Gastroesophageal sphincter (tissue), 4 donors: ENCODE results near the gene CYTH1. TPM values are rescaled to one million over a fixed set of nuclear protein-coding genes. Genes with fewer than 3 reads are reported as not detected.

Experiments used
- ATAC-seq: fragments of 150-250 bp; one replicate; pipeline ENCODE4 v1.9.1; 2016; ENCODE audit warnings: mild to moderate bottlenecking, moderate library complexity
- H3K27ac ChIP-seq, 4 donors: fragments of 200-600 bp; sonication (generic) in 3 of 4; 1 replicate in 3 of 4; 2 replicates in 1 of 4; pipeline ENCODE4 v1.5.1; 2016 to 2019
- H3K27me3 ChIP-seq: fragments of 200-600 bp; sonication (generic); one replicate; pipeline ENCODE4 v1.5.1; 2019
- H3K36me3 ChIP-seq, 2 donors: fragments of 200-600 bp; sonication (generic); one replicate each; pipeline ENCODE4 v1.5.1; 2019; ENCODE audit warnings: control low read depth in 1 of 2
- H3K4me1 ChIP-seq, 3 donors: fragments of 200-600 bp; sonication (generic); 1 replicate in 2 of 3; 2 replicates in 1 of 3; pipeline ENCODE4 v1.5.1; 2016 to 2019; ENCODE audit warnings: control low read depth in 2 of 3
- H3K4me3 ChIP-seq, 2 donors: fragments of 200-600 bp; sonication (generic); one replicate each; pipeline ENCODE4 v1.5.1; 2019; ENCODE audit warnings: mild to moderate bottlenecking in 1 of 2, moderate library complexity in 1 of 2
- H3K9me3 ChIP-seq, 3 donors: fragments of 200-600 bp; sonication (generic); one replicate each; pipeline ENCODE4 v1.5.1; 2017 to 2019; ENCODE audit warnings: control low read depth in 2 of 3
- CTCF ChIP-seq, 4 experiments: fragments of 200-600 bp in 2 of 4; fragments of 450-650 bp in 2 of 4; sonication (generic) in 1 of 4; IDR thresholded peaks; one replicate each; pipeline ENCODE4 v1.5.1; 2017 to 2019; ENCODE audit warnings: antibody characterized with exemption in 4 of 4, mild to moderate bottlenecking in 2 of 4, moderate library complexity in 2 of 4
- EP300 ChIP-seq: sonication (generic); formaldehyde crosslinking; IDR thresholded peaks from one replicate; pipeline ENCODE4 v1.6.1; 2017; ENCODE audit warnings: antibody characterized with exemption, mild to moderate bottlenecking
- POLR2A ChIP-seq, 2 donors: fragments of 450-650 bp; IDR thresholded peaks; one replicate each; pipeline ENCODE4 v1.6.1; 2017; ENCODE audit warnings: antibody characterized with exemption in 2 of 2, mild to moderate bottlenecking in 2 of 2, moderate library complexity in 1 of 2
- POLR2AphosphoS5 ChIP-seq: sonication (generic); formaldehyde crosslinking; IDR thresholded peaks from one replicate; pipeline ENCODE4 v1.6.1; 2017; ENCODE audit warnings: antibody characterized with exemption
- WGBS, 2 donors: methylation state at CpG; one replicate each; pipeline ENCODE4 v1.1.5; 2018; ENCODE audit warnings: low coverage in 1 of 2; 5-methylcytosine and 5-hydroxymethylcytosine counted together
- total RNA-seq, 4 donors: library from RNA; depleted of rRNA; stranded (reverse); fragments of >200 nt; gene quantifications; one replicate each; pipeline ENCODE4 v1.1.0, GENCODE V29; 2016

CYTH1 gene
- total RNA-seq, 4 donors from 2014 or later: 26.9 to 38.0 (median 31.0) TPM

- Histone ChIP-seq H3K4me1 (peaks cover 0 to 13% (median under 1%) of the 10 kb centered on the region in 3 donors), H3K9me3 (no peaks in the 10 kb centered on the region), H3K27me3 (no peaks in the 10 kb centered on the region), H3K36me3 (peaks cover 0 to 97% of the 10 kb centered on the region in 2 donors), H3K27ac (no peak overlapping the region), H3K4me3 (no peak overlapping the region)
- no peak for TF ChIP-seq POLR2AphosphoS5
- no peak for TF ChIP-seq POLR2A (IDR thresholded peaks at IDR 0.05)
- no peak for TF ChIP-seq EP300
- no peak for TF ChIP-seq CTCF (IDR thresholded peaks at IDR 0.05)
- ATAC-seq: no peak
- WGBS, 2 donors: 78 to 87% methylated on average over 4 of the region's 4 CpGs
Observed at GRCh38 chr17:78808163-78808562, 26.1 kb upstream of the CYTH1 start.

DNA sequence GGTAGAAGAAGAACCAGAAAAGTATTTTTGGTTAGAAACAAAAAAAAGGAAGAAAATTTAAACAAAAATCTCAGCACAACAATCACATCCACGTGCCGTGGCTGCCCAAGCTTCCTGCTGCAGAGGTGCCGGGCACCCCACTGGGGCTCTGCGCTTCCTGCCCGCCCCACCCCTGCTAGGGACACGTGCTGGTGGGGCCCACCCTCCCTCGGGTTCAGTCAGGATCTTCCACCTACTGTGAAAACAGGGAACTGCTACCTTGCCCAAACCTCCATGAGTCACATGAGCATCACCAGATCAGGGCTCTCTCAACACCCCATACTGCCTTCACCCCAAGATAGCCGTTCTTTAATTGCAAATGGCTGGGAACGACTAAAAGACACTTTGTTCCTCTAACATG is 24.4 kb upstream of the CYTH1 start:
- Histone ChIP-seq H3K27me3 (no peaks in the 10 kb centered on the region), H3K36me3 (peaks cover 0 to 97% of the 10 kb centered on the region in 2 donors), H3K9me3 (no peaks in the 10 kb centered on the region), H3K4me3 (no peak overlapping the region), H3K4me1 (peaks cover 0 to 14% (median 0%) of the 10 kb centered on the region in 3 donors), H3K27ac (peak overlapping the region in 2 of 4 donors; percentile 5 to 61)
- 61 to 77% methylated on average over 5 to 7 of the region's 9 CpGs for WGBS, 2 donors
- peak; percentile 32 for ATAC-seq
- TF ChIP-seq POLR2AphosphoS5 (no peak), EP300 (no peak), POLR2A (IDR thresholded peaks at IDR 0.05) (no peak), CTCF (IDR thresholded peaks at IDR 0.05) (no peak)

- peak; percentile 50 for ATAC-seq
- Histone ChIP-seq H3K27me3 (no peaks in the 10 kb centered on the region), H3K4me3 (no peak overlapping the region), H3K9me3 (no peaks in the 10 kb centered on the region), H3K36me3 (peaks cover 0 to 95% of the 10 kb centered on the region in 2 donors), H3K4me1 (peaks cover 0 to 14% (median 0%) of the 10 kb centered on the region in 3 donors), H3K27ac (peak overlapping the region in 3 of 4 donors; percentile 34 to 61 (median 49))
- 83 to 91% methylated on average over 3 to 5 of the region's 14 CpGs for WGBS, 2 donors
- TF ChIP-seq POLR2AphosphoS5 (no peak), EP300 (no peak), CTCF (IDR thresholded peaks at IDR 0.05) (no peak), POLR2A (IDR thresholded peaks at IDR 0.05) (no peak)
Observed at GRCh38 chr17:78805301-78805700, 23.2 kb upstream of the CYTH1 start.

DNA sequence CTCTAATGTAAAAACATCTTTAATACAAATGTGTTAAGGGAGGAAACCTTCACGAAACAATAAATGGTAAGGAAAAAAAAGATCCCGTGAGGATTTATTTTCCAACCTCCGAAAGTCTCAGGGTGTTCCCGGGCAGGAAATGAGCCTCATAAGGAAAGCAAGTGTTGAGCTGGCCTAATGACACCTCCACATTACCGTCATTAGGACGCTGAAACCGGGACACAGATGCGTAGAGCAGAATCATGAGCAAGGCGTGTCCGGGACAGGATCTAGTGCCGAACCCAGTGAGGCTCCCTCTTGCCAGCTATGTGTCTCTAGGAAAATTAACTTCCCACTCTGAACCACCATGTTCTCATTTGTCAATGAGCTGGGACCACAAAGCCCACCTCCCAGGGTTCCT is 22.7 kb upstream of the CYTH1 start:
- peak overlapping the region in 3 of 4 donors; percentile 34 to 61 (median 49) for H3K27ac ChIP-seq
- peak; percentile 46 for ATAC-seq
- no peaks in the 10 kb centered on the region for H3K9me3 ChIP-seq
- H3K36me3 ChIP-seq: peaks cover 0 to 95% of the 10 kb centered on the region in 2 donors
- TF ChIP-seq EP300 (no peak), POLR2AphosphoS5 (peak; percentile 46)
- 62 to 68% methylated on average over 9 to 11 of the region's 11 CpGs for WGBS, 2 donors
- H3K4me3 ChIP-seq: no peak overlapping the region
- H3K4me1 ChIP-seq: peaks cover 0 to 14% (median 0%) of the 10 kb centered on the region in 3 donors
- no peaks in the 10 kb centered on the region for H3K27me3 ChIP-seq

DNA sequence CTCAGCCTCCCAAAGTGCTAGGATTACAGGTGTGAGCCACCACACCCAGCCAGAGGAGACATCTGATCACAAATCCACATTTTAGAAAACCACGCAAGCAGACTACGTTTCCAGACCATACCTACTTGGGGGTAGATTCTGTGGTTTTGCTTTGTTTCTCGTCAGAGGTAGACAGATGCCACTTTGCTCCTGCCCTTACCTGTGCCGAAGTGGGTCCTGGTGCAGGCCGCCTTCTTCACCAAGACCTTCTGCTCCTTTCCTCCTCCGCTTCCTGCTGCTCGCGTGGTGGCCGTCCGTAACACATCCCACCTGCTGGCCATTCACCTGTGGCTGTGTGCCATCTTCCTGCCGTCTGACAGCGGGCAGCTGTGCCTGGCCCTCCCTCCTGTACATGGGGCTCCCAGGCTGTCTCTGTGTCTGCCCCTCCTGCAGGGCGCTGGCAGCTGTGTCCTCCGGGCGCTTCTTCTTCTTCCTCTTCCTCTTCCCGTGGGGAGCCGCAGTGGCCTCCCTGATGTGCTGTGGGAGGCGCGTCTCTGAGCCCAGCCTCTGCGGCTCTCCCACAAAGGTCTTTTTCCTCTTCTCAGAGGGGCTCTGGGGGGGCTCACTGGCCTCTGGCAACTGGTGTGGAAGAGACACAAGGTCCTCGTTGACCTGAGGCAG is 21.2 kb upstream of the CYTH1 start:
- 81 to 92% methylated on average over 10 to 12 of the region's 21 CpGs for whole genome bisulfite sequencing, 2 donors
- peak overlapping the region in 2 of 4 donors; percentile 48 to 61 for H3K27ac ChIP-seq
- H3K4me3 ChIP-seq: no peak overlapping the region
- no peak for TF ChIP-seq CTCF (IDR thresholded peaks at IDR 0.05)
- TF ChIP-seq EP300: no peak
- no peak for TF ChIP-seq POLR2A (IDR thresholded peaks at IDR 0.05)
- peaks cover 0 to 94% of the 10 kb centered on the region in 2 donors for H3K36me3 ChIP-seq
- H3K27me3 ChIP-seq: no peaks in the 10 kb centered on the region
- no peak for ATAC-seq
- H3K4me1 ChIP-seq: peaks cover 0 to 20% (median 0%) of the 10 kb centered on the region in 3 donors
- H3K9me3 ChIP-seq: no peaks in the 10 kb centered on the region
